ENCODE results near the gene RHOC.

RHOC gene

DNA sequence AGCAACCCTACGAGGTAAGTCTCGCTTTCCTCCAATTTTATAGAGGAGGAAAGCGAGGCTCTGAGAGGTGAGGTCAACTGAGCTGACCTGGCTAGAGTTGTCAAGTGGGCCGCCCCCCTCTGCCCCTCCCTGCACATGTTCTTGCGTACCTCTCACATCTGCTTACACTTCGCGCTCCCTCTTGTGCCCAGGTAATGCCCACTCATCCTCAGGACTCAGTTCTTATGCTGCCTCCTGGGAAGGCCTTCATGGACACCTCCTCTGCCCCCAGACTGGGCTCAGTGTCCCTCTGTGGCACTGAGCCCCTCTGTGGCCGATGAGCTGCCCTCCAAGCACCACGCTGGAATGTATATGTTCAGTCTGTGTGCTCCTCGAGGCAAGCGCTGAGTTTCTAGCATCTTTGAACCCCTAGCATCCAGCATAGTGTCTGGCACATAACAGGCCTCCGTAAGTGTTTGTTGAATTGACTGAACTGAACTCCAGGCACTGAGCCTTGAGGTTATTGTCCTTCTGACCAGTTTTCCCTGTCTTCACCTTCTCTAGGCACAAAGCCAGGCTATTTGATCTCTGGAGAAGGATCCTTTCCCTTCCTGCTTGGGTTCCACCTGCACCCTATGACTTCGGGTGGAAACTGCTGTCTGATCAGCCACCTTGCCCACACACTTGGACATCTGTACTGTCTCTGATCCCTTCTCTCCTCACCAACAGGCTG, 19.0 kb downstream of the RHOC start:
- FAIRE-seq = no peak
- DNase-seq (ENCODE audit: extremely low spot score, insufficient read length, low read depth) = no peak

DNA sequence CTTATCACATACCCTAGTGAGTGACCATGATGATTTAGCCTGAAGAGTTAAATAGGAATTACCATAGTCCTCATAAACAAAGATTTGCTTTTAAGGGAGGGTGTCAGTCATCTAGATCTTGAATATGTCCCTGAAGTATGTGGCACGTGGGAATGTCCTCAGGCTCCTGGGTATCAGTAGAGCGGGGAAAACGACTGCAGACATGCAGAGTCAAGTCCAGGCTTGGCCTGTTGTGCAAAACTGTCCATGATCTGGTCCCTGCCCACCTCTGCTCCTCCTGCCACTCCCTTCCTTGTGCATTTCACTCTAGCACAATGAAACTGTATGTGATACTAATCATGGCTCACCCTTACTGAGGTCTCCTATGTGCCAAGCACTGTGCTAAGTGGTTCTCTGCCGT, 19.6 kb downstream of the RHOC start:
- FAIRE-seq (no peak), DNase-seq (ENCODE audit: extremely low spot score, insufficient read length, low read depth) (no peak)

DNA sequence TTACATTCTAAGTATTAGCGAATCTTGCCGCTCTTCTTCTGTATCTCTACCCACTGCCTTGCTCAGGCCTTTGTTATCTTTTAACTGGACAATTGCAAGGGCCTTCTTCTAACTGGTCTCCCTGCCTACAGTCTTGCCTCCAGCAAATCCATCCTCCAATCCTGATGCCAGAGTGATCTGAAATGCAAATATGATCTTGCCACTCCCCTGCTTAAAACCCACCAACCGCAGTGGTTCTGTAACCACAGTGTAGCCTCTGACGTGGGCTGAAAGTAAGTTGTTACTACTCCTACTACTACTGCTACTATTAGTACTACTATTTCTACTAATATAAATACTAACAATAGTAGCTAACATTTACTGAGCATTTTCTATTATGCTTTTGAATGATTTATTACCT, 20.1 kb downstream of the RHOC start:
- FAIRE-seq (no peak), DNase-seq (ENCODE audit: extremely low spot score, insufficient read length, low read depth) (no peak)

DNA sequence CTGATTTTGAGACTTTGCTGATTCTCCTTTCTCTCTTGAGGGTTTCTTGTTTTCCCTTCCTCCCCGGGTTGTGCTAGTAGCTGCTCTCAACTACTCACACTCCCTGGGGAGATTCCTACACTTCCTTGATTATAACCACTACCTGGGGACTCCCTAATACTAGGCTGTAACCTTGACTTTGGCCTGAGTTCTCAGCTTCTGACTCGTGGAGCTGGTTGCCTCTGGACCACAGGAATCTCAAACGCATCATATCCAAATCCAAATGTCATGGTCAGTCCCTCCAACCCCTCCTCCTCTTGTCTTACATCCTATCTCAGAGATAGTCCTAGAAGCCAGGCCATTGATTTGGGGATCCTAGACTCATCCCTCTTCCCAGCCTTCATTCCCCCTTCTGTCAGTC, 20.5 kb downstream of the RHOC start:
- no peak for FAIRE-seq
- no peak for DNase-seq (ENCODE audit: extremely low spot score, insufficient read length, low read depth)

DNA sequence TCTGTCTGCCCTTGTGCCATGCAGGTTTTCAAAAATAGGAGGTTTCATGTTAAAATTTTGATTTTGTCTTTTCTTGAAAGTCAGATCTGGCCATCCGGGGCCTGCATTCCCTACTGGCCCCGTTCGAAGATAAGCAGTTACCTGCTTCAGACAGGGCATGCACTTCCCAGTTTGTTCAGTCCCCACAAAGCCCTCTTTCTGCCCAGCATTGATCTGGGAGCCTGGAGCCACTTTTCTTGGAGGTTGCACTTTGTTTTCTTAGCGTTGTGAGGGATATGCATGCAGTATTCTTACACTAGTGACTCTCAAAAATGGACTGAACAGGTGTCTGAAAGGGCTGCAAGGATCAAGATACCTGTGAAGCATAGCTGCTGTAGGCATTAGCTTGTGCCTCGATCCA, 21.0 kb downstream of the RHOC start:
- no peak for DNase-seq (ENCODE audit: extremely low spot score, insufficient read length, low read depth)
- no peak for FAIRE-seq

DNA sequence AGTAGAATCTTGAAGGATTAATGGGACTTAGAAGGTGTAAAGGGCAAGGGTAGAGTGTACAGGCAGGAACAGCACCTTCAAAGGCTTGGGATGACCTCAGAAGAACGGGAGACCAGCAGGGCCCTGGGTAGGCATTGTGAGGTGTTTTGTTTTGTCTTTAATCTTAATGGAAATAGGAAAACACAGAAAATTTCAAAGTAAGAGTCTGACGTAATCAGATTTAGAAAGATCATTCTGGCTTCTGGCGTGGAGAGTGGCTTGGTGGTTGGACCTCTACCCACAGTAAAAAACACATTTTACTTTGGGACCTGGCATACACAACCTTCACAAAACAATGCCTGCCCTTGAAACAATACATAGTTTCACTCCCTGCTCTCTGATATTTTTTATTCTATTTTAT, 28.3 kb downstream of the RHOC start:
- FAIRE-seq (no peak), DNase-seq (ENCODE audit: extremely low spot score, insufficient read length, low read depth) (no peak)

DNA sequence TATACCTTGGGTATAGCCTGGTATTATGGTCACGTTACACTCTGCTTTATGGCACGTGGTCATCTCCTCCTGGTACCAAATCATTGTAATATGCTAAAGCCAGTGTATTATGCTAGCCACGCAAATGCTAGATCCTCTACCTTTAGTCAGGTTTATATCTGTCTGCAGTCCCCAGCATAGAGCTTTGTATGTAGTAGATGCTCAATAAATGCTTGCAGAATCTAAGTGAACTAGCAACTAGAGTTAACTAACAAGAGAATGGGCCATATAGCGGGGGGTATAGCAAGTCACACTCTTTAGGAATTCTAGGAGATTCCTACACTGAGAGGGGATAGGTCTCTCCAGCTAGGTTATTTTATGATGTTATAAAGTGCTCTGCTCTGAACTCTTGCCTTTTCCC, 29.4 kb downstream of the RHOC start:
- DNase-seq (ENCODE audit: extremely low spot score, insufficient read length, low read depth) = no peak

DNA sequence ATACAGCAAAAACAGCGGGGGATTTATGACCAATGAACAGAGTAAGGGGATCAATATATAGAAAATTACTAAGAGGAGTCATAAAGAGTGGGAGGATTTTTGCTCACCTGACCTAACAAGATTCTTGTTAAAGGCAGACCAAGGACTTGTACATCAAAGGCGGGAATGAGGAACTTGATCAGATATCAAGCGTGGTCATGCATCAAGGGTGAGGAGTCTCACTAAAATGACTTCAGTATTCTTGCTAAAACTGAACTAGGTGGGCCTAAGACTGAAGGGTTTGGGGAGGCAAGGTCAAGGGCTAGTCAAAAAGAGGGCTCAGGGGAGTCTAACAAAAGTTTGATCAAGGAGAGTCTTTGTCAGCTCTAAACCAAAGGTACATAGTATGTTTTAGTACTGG, 30.4 kb downstream of the RHOC start:
- FAIRE-seq (no peak), DNase-seq (ENCODE audit: extremely low spot score, insufficient read length, low read depth) (no peak)

More for the DNA sequence above, 29.4 kb downstream of the RHOC start:
- FAIRE-seq = no peak

DNA sequence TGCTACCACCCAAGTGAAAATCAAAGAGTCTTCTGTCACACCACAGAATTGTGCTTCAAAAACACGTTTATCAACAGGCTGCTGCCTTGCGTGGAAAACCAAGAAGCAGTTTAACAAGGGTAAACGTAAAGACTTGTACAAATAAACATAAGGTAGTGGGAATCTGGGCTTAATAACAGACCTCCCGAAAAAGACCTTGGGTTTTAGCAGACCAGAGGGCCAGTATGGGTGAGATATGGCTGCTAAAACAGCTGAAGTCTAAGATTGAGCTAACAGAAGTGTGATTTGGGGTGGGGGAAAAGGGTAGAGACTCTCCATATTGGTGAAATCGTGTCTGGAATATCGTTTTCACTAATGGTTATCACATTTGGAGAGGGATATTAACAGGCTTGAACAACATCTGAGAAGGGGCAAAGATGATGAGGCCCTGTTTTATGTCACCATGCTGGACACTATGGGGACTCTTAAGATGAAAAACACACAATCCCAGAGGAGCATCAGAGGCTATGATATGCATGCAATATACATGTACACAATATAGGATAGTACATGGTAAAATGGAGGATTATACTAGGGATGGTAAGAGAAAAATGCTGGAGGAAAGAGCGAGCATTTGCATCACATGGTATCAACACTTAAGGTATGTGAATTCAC, 31.1 kb downstream of the RHOC start:
- DNase-seq (ENCODE audit: extremely low spot score, insufficient read length, low read depth) = no peak
- FAIRE-seq = no peak

DNA sequence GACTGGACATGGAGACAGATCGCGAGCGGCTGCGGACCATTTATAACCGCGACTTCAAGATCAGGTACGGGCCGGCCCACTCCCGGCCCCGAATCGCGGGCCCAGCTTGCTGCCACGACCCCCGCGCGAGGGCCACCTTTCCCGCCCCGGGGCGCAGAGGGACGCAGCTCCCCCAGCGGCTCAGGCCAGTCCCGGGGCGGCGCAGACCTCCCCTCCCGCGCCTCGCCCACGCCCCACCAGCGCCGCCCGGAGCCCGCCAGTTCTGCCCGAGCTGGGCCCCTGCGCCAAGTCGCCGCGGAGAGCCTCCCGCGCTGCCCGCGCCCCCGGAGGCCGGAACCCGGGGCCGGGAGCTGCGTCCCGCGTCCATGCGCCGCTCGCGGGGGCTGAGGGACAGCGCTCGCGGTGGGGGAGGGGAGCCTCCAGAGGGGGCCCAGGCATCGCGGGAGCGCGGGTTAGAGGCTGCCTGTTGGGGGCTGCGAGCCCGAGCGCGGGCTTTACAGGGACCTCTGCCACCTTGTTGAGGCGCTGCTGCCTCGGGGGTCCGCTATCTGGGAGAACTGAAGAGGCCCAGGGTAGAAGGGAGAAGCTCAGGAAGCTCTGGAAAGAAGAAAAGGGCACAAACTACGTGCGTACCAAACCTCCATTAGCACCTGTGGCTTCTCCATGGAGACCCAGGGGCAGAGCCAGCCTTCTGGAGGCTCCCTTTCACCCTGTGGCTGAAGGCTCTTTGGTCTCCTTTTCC, 31.8 kb downstream of the RHOC start:
- DNase-seq (ENCODE audit: extremely low spot score, insufficient read length, low read depth) = peak; percentile 26
- no peak for FAIRE-seq

DNA sequence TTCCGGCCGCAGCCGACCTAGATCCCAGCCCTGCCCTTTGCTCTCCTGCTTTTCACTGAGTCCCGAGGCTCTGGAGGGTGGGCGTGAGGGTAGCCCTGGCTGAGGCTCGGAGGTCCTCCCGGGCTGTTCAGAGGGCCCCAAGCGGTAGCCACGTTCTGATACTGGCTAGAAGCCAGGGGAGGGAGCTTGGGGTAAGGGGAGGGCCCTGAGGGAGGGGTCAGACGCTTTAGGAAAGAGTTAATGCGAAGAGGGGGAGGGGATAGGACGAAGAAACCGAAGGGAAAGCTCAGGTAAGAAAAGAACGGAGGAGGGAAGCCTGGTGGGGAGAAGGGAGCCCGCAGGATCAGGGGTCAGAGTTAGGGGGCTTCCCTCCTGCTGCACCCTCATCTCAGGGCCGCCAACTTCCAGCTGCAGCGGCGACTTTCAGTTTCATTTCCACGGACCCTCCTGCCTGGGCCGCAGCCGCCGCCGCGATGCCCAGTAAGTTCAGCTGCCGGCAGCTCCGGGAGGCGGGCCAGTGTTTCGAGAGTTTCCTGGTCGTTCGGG, 32.4 kb downstream of the RHOC start, which contains the start of gene MOV10:
MOV10 (plus strand) TSS at position 220 of the 546 bp plus-strand sequence; CDS start at position 474, 254 bp downstream.
- DNase-seq (ENCODE audit: extremely low spot score, insufficient read length, low read depth) (peak; percentile 50), FAIRE-seq (peak; percentile 69)

DNA sequence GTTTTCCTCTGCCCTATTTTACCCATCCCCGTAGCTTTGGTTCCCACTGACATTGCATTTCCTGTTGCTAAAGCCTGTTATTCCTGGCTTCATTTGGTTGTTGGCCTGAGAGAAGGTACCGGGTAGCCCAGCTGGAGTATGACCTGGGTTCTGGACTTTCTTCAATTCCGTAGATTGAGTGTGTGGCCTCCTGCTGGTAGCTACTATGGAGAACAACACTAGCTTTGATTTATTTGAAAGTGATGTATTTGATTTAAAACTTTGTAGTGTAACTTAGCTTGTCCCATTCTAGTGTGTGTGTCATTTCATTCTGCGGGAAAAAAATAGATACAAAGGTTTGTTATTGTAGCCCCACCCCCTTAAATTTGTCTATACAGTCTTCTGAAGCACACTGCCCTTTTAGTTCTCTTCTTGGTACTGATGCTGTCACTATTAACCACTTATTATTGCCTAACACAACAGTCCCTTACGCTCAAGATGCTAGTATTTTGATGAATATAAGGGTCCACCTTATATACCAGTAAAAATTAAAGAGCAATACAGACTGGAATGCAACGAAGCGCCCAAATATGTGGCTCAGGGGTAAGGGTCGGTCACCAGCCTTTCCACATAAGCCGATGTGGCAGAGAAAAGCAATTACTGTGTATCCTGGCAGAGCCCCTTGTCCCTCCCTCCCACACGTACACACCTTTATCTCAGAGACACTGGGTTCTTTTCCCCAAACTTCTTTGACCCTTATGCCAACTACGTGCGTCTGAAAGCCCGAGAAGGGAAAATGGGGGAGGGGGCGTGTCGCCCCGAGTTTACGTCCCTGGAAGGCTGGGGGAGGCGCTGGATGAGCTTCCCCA, 33.1 kb downstream of the RHOC start:
- no peak for DNase-seq (ENCODE audit: extremely low spot score, insufficient read length, low read depth)
- FAIRE-seq = no peak

DNA sequence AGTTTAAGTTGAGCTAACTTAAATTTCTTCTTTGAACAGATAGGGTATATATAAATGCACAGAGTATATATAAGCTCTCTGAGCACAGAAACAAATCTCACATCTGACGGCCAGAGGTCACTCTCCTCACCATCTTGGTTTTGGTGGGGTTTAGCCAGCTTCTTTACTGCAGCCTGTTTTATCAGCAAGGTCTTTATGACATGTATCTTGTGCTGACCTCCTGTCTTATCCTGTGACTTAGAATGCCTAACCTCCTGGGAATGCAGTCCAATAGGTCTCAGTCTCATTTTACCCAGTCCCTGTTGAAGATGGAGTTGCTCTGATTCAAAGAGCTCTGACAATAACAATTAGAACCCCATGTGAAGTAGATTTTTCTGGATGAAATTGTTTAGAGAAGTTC, 34.1 kb downstream of the RHOC start:
- FAIRE-seq (no peak), DNase-seq (ENCODE audit: extremely low spot score, insufficient read length, low read depth) (no peak)

DNA sequence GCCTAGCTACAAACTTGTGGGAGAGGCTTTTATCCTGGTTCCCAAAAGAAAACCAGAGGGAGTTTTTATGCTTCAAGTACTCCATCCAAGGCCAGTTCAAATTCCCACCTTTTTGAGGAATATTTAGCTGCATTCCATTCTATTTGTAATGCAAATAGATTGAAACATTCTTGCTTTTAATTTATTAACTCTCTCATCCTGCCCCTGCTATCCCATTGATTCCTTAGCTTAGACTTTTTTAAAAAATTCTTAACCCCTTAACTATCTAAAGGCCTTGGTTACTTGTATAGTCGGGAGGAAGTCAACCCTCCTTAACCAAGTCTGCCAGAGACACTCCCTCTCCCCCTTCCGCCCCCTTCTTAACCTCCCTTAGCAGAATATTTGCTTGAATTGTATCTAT, 34.9 kb downstream of the RHOC start:
- DNase-seq (ENCODE audit: extremely low spot score, insufficient read length, low read depth) = no peak
- no peak for FAIRE-seq

DNA sequence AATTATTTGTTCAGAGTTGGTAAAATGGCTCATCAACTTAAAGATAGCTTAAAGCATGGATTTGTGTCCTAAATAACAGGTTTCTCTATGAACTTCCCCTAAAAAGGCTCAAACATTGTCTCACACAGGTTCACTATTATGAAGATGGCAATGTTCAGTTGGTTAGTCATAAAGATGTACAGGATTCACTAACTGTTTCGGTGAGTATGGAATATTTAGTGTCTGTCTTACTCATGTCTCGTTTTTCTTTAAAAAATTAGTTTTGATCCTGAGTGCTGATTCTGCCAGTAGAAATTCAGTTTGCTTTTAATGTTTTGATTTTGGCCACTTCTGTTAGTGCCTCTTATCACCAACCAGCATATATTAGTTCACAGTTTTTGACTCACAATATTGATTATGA, 40.0 kb downstream of the RHOC start:
- DNase-seq (ENCODE audit: extremely low spot score, insufficient read length, low read depth) (no peak), FAIRE-seq (no peak)

DNA sequence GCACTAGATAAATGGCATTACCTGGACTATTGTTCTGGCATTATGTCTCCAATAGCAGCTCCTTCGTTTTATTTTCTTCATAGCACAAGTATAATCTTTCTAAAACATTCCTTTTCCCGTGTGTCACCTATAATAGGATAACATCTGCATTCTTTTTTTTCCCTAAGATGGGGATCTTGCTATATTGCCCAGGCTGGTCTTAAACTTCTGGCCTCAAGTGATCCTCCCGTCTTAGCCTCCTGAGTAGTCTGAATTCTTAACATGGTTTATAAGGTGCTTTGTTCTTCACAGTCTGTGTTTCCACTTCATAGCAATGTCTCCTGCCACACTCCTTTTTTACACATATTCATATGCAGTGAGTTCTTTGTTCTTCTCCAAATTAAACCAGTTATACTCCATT, 41.1 kb downstream of the RHOC start:
- FAIRE-seq (no peak), DNase-seq (ENCODE audit: extremely low spot score, insufficient read length, low read depth) (no peak)

DNA sequence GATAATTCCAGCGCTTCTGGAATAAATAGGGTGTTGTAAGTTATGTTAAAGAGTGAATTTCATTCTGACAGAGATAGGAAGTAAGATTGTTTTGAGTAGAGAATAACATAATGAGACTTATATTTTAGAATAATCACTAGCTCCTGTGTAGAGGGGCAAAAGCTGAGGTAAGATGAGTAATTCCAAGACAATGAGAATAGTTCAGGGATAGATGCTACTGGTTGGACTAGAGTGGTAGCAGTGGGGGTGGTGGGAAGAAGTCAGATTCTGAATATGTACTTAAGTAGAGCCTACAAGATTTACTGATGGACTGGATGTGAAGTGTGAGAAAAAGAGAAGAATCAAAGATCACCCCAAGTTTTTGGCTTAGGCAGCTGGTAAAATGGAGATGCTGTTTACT, 55.7 kb downstream of the RHOC start:
- DNase-seq (ENCODE audit: extremely low spot score, insufficient read length, low read depth) (no peak), FAIRE-seq (no peak)

Measured in GM18507 (cell line).